Osteoblast (primary cell): ENCODE measurements around the gene SEPTIN8. TPM values are rescaled to one million over a fixed set of nuclear protein-coding genes. Genes with fewer than 3 reads are reported as not detected.

Source experiments
- DNase-seq: peaks from one replicate; pipeline ENCODE4 v3.0.0; 2011; ENCODE audit warnings: low spot score, mixed read lengths; ENCODE audit not compliant: insufficient read length; ENCODE audit errors: missing footprints
- H2AFZ ChIP-seq: 2 replicates; pipeline ENCODE4 v1.6.0; 2011; ENCODE audit warnings: mild to moderate bottlenecking, low read length
- H3K27ac ChIP-seq: 2 replicates; pipeline ENCODE4 v1.5.1; 2011; ENCODE audit warnings: mild to moderate bottlenecking, low read depth, low read length, moderate library complexity
- H3K27me3 ChIP-seq: 2 replicates; pipeline ENCODE4 v1.6.0; 2012; ENCODE audit warnings: mild to moderate bottlenecking, control low read depth, inconsistent platforms, low read length, moderate library complexity; ENCODE audit not compliant: insufficient read depth
- H3K36me3 ChIP-seq: 2 replicates; pipeline ENCODE4 v1.5.1; 2011; ENCODE audit warnings: mild to moderate bottlenecking, low read length, control low read depth, moderate library complexity; ENCODE audit not compliant: insufficient read depth
- H3K4me1 ChIP-seq: 2 replicates; pipeline ENCODE4 v1.5.1; 2011; ENCODE audit warnings: mild to moderate bottlenecking, low read length, control low read depth, moderate library complexity; ENCODE audit not compliant: insufficient read depth
- H3K4me2 ChIP-seq: 2 replicates; pipeline ENCODE4 v1.6.0; 2011; ENCODE audit warnings: mild to moderate bottlenecking, low read length; ENCODE audit not compliant: insufficient read depth
- H3K4me3 ChIP-seq: fragments of 200-600 bp; sonication (generic); 3 replicates; pipeline ENCODE4 v1.5.1; 2012; ENCODE audit warnings: mild to moderate bottlenecking, low read length, inconsistent platforms; ENCODE audit not compliant: insufficient read depth
- H3K79me2 ChIP-seq: 2 replicates; pipeline ENCODE4 v1.6.0; 2012; ENCODE audit warnings: mild to moderate bottlenecking, low read length, control low read depth, inconsistent platforms; ENCODE audit not compliant: insufficient read depth
- H3K9me3 ChIP-seq: 2 replicates; pipeline ENCODE4 v1.5.1; 2011; ENCODE audit warnings: low read depth, low read length, control low read depth
- H4K20me1 ChIP-seq: 2 replicates; pipeline ENCODE4 v1.6.0; 2012; ENCODE audit warnings: mild to moderate bottlenecking, low read length, control low read depth; ENCODE audit not compliant: insufficient read depth
- total RNA-seq: library from RNA; depleted of rRNA; stranded (reverse); fragments of >200 nt; gene quantifications from 2 replicates; pipeline ENCODE4 v1.2.3, GENCODE V29; 2012
- TF ChIP-seq, protein P1 (sequence below): IDR thresholded peaks from 2 replicates; pipeline ENCODE4 v1.5.1; 2011; ENCODE audit warnings: mild to moderate bottlenecking, low read depth, low read length, moderate library complexity; ENCODE audit errors: extremely low read depth

Gene SEPTIN8
- total RNA-seq, 1 donor: 33.7 TPM

DNA sequence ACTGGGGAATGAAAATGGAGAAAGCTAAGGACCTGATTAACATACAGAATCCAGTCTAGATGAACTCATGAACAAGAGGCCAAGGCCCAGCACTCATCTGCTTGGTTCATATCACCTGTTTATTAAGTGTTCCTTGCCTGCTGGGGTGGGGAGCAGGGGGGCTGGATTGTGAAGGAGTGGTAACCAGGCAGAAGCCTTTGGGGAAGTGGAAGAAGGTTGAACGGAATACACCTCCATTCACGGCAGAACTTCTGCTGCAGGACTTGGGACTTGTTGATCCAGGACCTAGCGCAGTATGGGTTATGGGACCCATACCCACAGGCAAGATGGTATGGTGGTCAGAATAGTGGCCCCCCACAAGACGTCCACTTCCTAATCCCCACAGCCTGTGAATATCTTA is 8.8 kb upstream of the SEPTIN8 start:
- Histone ChIP-seq H2AFZ (peak overlapping the region; percentile 65), H3K27me3 (no peaks in the 10 kb centered on the region), H3K4me2 (peak overlapping the region; percentile 64), H3K4me3 (no peak overlapping the region), H3K36me3 (no peaks in the 10 kb centered on the region), H3K9me3 (no peaks in the 10 kb centered on the region), H3K27ac (peak overlapping the region; percentile 38), H3K4me1 (peaks cover 38% of the 10 kb centered on the region), H3K79me2 (no peaks in the 10 kb centered on the region), H4K20me1 (no peaks in the 10 kb centered on the region)
- no peak for DNase-seq
- TF ChIP-seq, protein P1, sequence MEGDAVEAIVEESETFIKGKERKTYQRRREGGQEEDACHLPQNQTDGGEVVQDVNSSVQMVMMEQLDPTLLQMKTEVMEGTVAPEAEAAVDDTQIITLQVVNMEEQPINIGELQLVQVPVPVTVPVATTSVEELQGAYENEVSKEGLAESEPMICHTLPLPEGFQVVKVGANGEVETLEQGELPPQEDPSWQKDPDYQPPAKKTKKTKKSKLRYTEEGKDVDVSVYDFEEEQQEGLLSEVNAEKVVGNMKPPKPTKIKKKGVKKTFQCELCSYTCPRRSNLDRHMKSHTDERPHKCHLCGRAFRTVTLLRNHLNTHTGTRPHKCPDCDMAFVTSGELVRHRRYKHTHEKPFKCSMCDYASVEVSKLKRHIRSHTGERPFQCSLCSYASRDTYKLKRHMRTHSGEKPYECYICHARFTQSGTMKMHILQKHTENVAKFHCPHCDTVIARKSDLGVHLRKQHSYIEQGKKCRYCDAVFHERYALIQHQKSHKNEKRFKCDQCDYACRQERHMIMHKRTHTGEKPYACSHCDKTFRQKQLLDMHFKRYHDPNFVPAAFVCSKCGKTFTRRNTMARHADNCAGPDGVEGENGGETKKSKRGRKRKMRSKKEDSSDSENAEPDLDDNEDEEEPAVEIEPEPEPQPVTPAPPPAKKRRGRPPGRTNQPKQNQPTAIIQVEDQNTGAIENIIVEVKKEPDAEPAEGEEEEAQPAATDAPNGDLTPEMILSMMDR: no peak

DNA sequence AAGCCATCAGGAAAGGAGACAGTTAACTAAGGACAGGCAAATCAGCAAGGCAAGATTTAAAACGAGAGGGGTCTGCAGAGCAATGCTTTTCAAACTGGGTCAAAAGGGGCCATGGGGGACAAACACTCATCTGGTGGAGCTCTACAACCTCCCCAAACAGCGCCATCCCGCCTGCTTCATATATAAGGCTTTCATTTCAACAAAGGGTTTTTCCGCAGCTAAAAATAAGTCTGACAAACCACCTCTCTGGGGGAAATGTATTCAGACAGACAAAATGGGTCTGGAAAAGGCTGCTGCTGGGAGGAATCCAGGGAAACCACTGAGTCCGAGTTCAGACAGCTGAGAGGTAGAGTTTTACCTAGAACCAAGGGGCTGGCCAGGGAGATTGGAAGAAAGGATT is 8.3 kb upstream of the SEPTIN8 start:
- Histone ChIP-seq H2AFZ (peak overlapping the region; percentile 65), H4K20me1 (no peaks in the 10 kb centered on the region), H3K4me2 (peak overlapping the region; percentile 64), H3K27ac (peak overlapping the region; percentile 38), H3K27me3 (no peaks in the 10 kb centered on the region), H3K4me3 (no peak overlapping the region), H3K9me3 (no peaks in the 10 kb centered on the region), H3K36me3 (no peaks in the 10 kb centered on the region), H3K79me2 (no peaks in the 10 kb centered on the region), H3K4me1 (peaks cover 38% of the 10 kb centered on the region)
- no peak for DNase-seq
- TF ChIP-seq, protein P1: no peak

DNA sequence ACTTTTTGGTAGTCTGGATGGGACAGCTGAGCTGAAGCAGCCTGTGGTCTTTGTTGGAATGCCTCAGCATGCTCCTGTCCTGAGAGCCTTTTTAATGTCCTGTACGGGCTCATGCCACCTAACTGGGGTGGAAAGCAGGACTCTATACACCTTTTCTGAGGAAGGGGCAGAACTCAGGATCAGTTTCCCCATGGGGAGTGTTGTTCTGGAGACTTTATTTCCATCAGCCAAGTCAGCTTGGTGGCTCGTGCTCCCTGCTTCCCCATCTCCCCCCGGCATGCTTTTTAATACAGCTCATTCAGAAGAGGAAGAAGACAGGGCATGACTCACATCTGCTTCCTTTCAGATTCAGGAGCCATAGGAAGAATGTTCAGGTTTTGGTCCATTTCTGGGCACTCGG is 5.1 kb upstream of the SEPTIN8 start:
- TF ChIP-seq, protein P1: no peak
- H3K79me2 ChIP-seq: no peaks in the 10 kb centered on the region
- no peaks in the 10 kb centered on the region for H3K36me3 ChIP-seq
- peak overlapping the region; percentile 50 for H3K4me2 ChIP-seq
- H3K9me3 ChIP-seq: no peaks in the 10 kb centered on the region
- peak overlapping the region; percentile 7 for H3K27ac ChIP-seq
- peak; percentile 91 for DNase-seq
- no peak overlapping the region for H3K4me3 ChIP-seq
- H3K4me1 ChIP-seq: peaks cover 31% of the 10 kb centered on the region
- H2AFZ ChIP-seq: peak overlapping the region; percentile 86
- H4K20me1 ChIP-seq: no peaks in the 10 kb centered on the region
- H3K27me3 ChIP-seq: no peaks in the 10 kb centered on the region

DNA sequence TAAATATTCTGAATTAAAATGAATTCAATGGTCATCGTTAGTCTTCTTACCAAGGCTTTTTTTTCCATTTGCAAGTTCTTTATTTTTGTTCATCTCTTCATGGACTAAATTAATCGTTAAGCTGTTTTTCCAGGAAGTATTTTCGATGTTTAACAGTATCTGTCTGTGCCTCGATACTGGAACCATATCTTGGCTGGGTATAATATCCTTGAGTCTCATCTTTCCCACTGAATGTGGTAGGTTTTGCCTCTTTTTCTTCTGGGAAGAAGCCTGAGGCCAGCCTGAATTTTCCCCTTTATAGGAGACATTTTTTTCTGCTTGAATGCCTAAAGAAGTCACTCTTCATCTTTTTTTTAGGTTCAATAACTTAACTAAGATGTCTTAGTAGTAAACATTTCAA is 4.0 kb upstream of the SEPTIN8 start:
- DNase-seq: no peak
- Histone ChIP-seq H4K20me1 (no peaks in the 10 kb centered on the region), H3K4me3 (no peak overlapping the region), H3K79me2 (peaks cover 3% of the 10 kb centered on the region), H3K4me1 (peaks cover 29% of the 10 kb centered on the region), H3K4me2 (no peak overlapping the region), H3K27ac (no peak overlapping the region), H3K36me3 (no peaks in the 10 kb centered on the region), H3K27me3 (no peaks in the 10 kb centered on the region), H2AFZ (no peak overlapping the region), H3K9me3 (no peaks in the 10 kb centered on the region)
- TF ChIP-seq, protein P1: no peak
